NT2/D1 (cell line): ENCODE data around the gene SFSWAP.

Source experiments
- DNase-seq: peaks from one replicate; pipeline ENCODE4 v3.0.0-alpha.2; 2011; ENCODE audit warnings: low read depth, low spot score
- H3K27me3 ChIP-seq: 2 replicates; pipeline ENCODE4 v1.6.0; 2011; ENCODE audit warnings: mild to moderate bottlenecking; ENCODE audit not compliant: insufficient read length, insufficient read depth
- H3K36me3 ChIP-seq: 2 replicates; pipeline ENCODE4 v1.6.1; 2011; ENCODE audit warnings: mild to moderate bottlenecking, low read length, mixed read lengths; ENCODE audit not compliant: insufficient read depth, insufficient read length
- H3K4me1 ChIP-seq: 2 replicates; pipeline ENCODE4 v1.5.1; 2011; ENCODE audit not compliant: insufficient read depth, insufficient read length
- H3K4me3 ChIP-seq: 2 replicates; pipeline ENCODE4 v1.5.1; 2011; ENCODE audit warnings: low read depth; ENCODE audit not compliant: insufficient read length
- H3K9ac ChIP-seq: 2 replicates; pipeline ENCODE4 v1.6.0; 2011; ENCODE audit warnings: low read depth; ENCODE audit not compliant: insufficient read length
- H3K9me3 ChIP-seq: 2 replicates; pipeline ENCODE4 v1.5.1; 2011; ENCODE audit warnings: mild to moderate bottlenecking, low read length; ENCODE audit not compliant: insufficient read depth
- SUZ12 ChIP-seq: IDR thresholded peaks from 2 replicates; pipeline ENCODE4 v1.6.1; 2011; ENCODE audit not compliant: insufficient read length, insufficient read depth; ENCODE audit errors: extremely low read depth
- YY1 ChIP-seq: IDR thresholded peaks from 2 replicates; pipeline ENCODE4 v1.6.1; 2011; ENCODE audit not compliant: insufficient read length, insufficient read depth
- ZNF274 ChIP-seq: IDR thresholded peaks from 2 replicates; pipeline ENCODE4 v1.6.1; 2011; ENCODE audit warnings: mild to moderate bottlenecking, low read depth, low read length

The SFSWAP gene

GRCh38 chr12:131745706-131746105, 34.8 kb downstream of the SFSWAP start:
- Histone ChIP-seq H3K4me3 (no peak overlapping the region), H3K4me1 (peaks cover 4% of the 10 kb centered on the region), H3K27me3 (no peaks in the 10 kb centered on the region), H3K36me3 (peaks cover 89% of the 10 kb centered on the region), H3K9ac (no peak overlapping the region), H3K9me3 (peaks cover 33% of the 10 kb centered on the region)
- DNase-seq: no peak
- TF ChIP-seq SUZ12: no peak
- TF ChIP-seq YY1: no peak
- TF ChIP-seq ZNF274: no peak

DNA sequence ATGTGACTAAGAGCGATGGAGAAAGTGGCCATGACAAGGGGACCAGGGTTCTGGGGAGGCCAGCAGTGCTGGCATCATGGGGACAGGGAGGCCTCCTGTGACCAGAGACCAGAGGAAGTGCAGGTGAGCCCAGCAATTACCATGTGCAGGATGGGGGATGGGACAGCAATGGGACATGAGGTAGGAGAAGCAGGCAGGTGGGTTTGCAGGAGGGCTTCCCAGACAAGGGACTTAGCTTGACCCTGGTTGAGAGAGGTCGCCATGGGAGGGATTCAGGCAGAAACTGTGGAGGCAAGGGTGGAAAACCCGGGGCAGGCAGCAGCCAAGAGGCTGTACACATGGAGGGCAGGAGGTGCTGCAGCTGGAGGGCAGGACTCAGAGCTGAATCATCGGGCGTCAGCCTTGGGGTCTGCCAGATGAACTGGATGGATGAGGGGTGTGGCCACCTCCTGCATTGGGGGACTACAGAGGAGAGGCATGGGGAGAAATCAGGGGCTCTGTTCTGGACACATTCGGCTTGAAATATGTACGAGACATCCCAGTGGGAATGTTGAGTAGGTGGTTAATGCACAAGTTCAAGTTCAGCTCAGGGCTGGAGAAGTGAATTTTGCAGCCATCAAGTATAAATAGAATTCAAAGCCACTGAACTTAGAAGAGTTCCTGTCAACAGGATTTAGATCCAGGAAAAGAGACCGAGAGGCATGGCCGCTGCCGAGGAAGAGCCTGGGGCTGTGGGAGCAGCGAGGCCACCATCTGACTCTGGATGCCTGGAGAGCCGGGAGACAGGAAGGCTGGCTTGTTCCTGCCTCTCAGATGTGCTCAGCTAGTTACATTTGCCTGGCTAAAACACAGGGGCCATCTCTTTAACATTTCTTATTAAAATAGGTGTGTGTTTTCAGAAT, 36.6 kb downstream of the SFSWAP start:
- DNase-seq: no peak
- Histone ChIP-seq H3K27me3 (no peaks in the 10 kb centered on the region), H3K36me3 (peaks cover 89% of the 10 kb centered on the region), H3K9me3 (peaks cover 21% of the 10 kb centered on the region), H3K4me3 (no peak overlapping the region), H3K9ac (no peak overlapping the region), H3K4me1 (peaks cover 6% of the 10 kb centered on the region)
- no peak for TF ChIP-seq ZNF274
- TF ChIP-seq SUZ12: no peak
- TF ChIP-seq YY1: no peak

DNA sequence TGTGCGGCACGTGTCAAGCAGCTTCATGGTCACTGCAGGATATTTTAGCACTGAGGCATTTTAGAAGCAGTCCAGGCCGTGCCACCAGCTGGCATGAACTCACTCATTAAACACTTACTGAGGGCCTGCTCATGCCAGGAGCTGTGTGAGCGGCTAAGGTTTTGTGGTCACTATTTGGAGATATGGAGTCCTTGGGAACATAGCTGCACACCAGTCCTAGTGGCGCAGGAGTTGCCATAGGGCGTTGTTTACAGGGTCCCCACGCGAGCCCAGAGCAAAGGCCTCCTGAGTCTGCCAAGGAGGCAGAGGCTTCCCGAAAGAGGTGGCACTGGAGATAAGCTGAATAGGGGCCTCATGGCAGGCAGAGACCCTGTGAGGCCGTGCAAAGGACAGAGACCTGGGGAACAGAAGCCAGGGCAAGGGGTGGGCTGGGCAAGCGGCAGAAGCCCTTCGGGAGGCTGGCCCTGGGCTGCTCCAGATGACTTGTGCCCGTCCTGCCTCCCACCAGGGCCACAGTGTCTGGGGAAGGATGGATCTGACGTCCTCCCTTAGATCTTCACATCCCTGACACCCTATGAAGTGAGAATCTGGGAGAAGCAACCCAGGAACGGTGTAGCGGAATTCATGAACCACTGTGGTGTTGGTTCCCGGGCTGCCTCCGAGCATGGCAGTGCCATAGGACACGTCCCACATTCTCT, 38.9 kb downstream of the SFSWAP start:
- H3K36me3 ChIP-seq: peaks cover 90% of the 10 kb centered on the region
- H3K4me3 ChIP-seq: no peak overlapping the region
- no peak for TF ChIP-seq YY1
- TF ChIP-seq ZNF274: no peak
- no peak for TF ChIP-seq SUZ12
- H3K9me3 ChIP-seq: peaks cover 10% of the 10 kb centered on the region; the same call in 1 of the 2 replicates
- no peak overlapping the region for H3K9ac ChIP-seq
- no peak for DNase-seq
- H3K4me1 ChIP-seq: peaks cover 6% of the 10 kb centered on the region
- no peaks in the 10 kb centered on the region for H3K27me3 ChIP-seq

DNA sequence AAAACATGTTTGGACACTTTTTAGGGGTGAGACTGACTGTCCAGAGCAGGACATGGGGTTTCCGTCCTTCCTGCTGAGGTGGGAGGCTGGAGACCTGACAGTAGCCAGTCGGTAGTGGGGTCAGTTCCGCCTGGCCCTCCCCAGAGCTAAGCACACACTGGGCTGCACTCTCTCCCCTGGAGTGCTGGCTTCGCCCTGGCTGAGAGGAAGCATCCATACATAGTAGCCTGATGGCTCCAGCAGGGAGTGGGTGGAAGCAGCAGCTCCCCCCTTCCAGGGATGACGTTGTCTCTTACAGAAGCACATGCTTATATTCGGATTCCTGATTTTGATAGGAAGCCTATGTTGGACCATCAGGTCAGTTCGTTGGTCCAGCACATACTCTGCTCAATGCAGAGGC, 40.4 kb downstream of the SFSWAP start:
- H3K27me3 ChIP-seq: no peaks in the 10 kb centered on the region
- peaks cover 91% of the 10 kb centered on the region for H3K36me3 ChIP-seq
- no peak for TF ChIP-seq ZNF274
- no peak for TF ChIP-seq YY1
- no peak for TF ChIP-seq SUZ12
- no peak overlapping the region for H3K9ac ChIP-seq
- H3K4me3 ChIP-seq: no peak overlapping the region
- no peak for DNase-seq
- H3K9me3 ChIP-seq: peaks cover 10% of the 10 kb centered on the region; the same call in 1 of the 2 replicates
- H3K4me1 ChIP-seq: peaks cover 6% of the 10 kb centered on the region

DNA sequence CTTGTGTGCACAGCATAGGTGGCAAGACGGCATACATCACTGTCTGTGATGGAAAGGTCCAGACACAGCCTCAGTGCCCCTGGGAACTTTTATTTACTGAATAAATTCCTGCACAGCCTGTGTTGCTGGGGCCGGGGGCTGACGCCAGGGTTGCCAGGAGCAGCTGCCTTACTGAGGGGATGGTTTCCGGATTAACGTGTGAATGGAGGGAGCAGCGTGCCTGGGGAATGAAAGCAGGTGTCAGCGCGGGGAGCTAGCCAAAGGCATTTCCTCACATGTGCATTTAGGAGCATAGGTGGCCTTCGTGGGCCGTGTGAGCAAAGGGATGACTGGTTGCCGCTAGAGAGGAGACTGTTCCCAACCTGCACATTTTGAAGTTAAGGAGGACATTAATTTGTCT, 41.6 kb downstream of the SFSWAP start:
- peaks cover 94% of the 10 kb centered on the region for H3K36me3 ChIP-seq
- H3K9ac ChIP-seq: no peak overlapping the region
- no peak overlapping the region for H3K4me3 ChIP-seq
- no peak for TF ChIP-seq YY1
- no peaks in the 10 kb centered on the region for H3K27me3 ChIP-seq
- H3K4me1 ChIP-seq: peaks cover 2% of the 10 kb centered on the region
- peak; percentile 25 for DNase-seq
- H3K9me3 ChIP-seq: peaks cover 10% of the 10 kb centered on the region; the same call in 1 of the 2 replicates

GRCh38 chr12:131753005-131753404, 42.1 kb downstream of the SFSWAP start:
- no peak for DNase-seq
- Histone ChIP-seq H3K9me3 (peaks cover 10% of the 10 kb centered on the region; the same call in 1 of the 2 replicates), H3K27me3 (no peaks in the 10 kb centered on the region), H3K4me1 (peaks cover 2% of the 10 kb centered on the region), H3K9ac (no peak overlapping the region), H3K4me3 (no peak overlapping the region), H3K36me3 (peaks cover 94% of the 10 kb centered on the region)
- TF ChIP-seq YY1 (no peak), SUZ12 (no peak)

GRCh38 chr12:131753757-131754156, 42.9 kb downstream of the SFSWAP start:
- no peak for DNase-seq
- Histone ChIP-seq H3K4me3 (no peak overlapping the region), H3K36me3 (peaks cover 98% of the 10 kb centered on the region)

More at GRCh38 chr12:131753757-131754156, 42.9 kb downstream of the SFSWAP start:
- TF ChIP-seq YY1 (no peak), ZNF274 (no peak), SUZ12 (no peak)
- Histone ChIP-seq H3K4me1 (peaks cover 2% of the 10 kb centered on the region), H3K27me3 (no peaks in the 10 kb centered on the region), H3K9ac (no peak overlapping the region), H3K9me3 (peaks cover 10% of the 10 kb centered on the region; the same call in 1 of the 2 replicates)
